HG03571 (cell line): ENCODE measurements around the gene GJD2.

Source experiments
- ATAC-seq: cut with Tn5 transposase; IDR thresholded peaks from one replicate; pipeline ENCODE4 v1.9.1; 2021; ENCODE audit not compliant: unreplicated experiment

The GJD2 gene

DNA sequence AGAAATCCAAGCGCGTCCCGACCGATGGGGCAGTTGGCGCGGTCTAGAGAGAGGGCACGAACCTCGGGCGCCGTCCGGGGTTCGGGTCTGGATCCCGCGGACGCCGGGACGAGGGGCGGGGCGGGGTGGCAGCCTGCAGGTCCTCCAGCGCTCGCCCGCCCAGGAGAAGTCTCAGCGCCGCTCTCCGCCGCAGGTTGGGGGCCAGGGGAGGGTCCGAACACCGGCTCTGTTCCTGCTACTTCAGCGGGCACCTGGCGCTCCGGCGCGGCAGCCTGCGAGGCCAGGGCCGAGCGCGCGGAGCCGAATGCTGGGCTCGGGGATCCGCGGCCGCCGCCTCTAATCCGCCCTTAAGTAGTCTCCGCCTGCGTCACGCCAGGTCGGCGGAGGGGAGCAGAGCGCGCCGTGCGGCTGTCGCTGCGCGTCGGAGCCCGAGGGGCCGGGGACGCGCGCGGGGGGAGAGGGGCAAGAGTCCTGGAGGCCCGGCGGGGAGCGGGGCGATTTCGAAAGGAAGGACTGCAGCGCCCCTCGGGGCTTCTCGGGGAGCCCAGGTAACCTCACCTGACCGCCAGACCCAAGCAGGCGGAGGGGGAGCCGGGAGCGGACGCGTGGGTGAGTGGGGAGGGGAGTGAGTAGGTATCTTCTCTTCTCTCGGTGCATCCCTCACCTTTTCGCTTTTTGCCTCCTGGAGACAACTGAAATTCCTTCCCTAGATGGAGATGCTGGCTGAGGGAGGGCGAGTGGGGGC lies at the start of gene GJD2:
Gene GJD2 (minus strand): TSS at position 325 of the 745 bp plus-strand sequence. CDS start 510 bp downstream, outside the sequence.
- ATAC-seq, result no peak

DNA sequence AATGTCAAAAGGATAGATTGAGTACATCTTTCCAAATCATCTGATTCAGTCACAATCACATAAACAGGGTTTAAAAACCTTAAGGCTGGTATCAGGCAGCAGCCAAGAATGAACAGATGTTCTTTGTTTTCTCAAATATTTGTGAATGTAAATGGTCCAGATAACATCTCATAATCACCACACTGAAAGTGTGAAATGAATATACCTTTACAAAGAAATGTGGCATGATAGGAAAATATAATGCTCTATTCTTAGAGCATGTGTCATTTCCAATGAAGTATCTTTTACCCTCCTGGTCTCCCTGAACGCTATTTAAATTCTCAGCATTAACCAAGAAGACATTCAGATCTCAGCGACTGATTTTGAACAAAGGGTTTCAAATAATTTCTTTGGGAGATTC lies 49.3 kb upstream of the GJD2 start:
- no peak for ATAC-seq

DNA sequence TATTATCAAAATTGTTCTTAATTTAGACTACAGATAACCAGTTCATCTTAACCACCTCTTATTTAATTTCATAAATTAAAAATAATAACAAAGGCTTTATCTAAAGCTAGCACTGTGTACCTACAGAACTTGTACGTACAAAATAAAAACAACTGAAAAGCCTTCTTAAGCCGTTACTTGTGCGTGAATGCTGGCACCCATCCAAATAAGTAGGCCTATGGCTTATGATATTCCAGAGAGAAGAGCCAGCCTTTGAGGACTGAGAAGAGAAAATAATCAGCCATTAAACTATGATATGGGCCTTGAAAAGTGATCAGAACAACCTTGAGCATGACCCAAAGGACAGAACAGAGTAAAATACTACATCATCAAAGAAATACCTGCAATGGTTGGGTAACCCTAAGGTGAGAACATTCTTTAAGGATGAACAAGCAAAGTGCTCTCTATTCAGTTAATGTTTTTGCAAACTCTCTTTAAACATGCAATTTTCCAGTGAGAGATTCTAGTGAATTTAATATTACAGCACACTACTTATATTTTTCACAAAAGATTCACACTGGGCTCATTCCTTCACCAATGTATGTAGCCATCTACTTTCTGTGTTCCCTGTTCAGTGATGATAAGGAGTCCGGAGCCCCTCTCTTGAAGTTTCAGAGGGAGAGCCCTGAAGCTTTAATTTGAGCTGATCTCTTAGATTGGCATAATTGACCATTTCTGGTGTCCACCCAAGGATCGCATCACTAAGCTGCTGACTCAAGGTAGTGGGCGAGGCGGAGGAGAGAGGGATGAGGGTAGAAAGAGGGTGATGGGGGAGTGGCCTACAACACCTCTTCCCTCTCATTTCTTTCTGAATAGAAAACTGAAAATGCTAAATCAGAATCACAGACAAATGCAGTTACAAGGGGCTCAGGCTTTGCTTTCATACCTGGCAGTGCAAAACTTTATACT lies 48.3 kb upstream of the GJD2 start:
- no peak for ATAC-seq

DNA sequence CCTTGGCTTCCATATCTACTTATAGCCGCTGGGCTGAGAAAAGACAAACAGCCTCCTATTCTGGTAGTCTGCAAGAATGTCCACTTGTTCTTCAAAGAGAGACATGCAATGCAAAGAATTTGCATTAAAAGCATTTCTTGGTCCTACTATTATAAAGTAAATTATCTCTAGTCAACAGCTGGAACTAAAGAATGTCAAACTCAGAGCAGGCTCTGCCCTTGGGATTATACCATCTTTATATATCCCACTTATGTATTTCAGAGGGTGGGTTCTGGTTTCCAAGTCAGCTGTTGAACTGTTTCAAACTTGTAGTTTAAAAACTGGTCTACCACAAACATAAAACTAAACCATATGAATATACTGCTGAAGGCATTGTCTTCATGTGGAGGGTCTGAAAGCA lies 47.6 kb upstream of the GJD2 start:
- ATAC-seq, result no peak

DNA sequence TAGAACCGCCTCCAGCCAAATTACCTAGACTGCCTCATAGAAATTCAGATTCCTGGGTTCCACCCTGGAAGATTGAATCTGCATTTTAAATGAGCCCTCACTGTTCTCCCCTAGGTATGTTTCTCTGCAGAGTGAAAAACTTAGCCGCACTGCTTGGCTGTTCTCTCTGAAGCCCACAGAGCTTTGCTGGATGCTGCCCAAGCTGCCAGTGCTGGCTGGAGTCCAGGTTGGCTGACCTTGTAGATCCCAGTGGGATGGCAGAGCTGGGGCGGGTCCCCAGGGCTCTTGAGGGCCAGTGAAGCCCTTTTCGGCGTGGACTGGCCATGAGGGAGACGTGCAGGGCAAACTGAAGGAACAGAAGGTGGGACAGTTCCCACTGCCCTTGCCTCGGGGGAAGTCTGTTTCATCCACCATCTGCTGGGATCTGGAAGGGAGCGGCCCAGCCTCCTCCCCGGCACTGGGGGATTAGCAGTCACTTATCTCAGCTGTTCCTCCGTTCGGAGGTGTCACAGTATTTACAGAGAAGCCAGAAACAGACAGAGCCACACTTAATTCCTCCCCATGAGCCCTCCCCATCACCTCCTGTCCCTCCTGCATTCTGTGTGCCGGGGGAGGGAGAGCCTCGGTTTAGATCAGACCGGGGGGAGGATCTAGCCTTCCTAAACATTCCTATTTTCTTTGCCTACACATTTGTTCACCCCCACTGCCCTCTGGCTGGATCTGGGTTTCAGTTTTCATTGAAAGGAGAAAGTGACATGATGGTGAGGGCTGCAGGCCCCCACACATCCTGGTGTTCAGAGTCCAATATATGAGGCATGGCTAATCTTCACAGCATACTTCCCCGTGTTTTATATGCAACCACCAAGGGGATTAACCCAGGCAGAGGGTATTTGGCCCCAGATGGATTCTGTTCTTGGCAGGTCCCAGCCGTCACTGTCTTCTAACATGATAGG lies 44.6 kb upstream of the GJD2 start:
- ATAC-seq, result no peak

DNA sequence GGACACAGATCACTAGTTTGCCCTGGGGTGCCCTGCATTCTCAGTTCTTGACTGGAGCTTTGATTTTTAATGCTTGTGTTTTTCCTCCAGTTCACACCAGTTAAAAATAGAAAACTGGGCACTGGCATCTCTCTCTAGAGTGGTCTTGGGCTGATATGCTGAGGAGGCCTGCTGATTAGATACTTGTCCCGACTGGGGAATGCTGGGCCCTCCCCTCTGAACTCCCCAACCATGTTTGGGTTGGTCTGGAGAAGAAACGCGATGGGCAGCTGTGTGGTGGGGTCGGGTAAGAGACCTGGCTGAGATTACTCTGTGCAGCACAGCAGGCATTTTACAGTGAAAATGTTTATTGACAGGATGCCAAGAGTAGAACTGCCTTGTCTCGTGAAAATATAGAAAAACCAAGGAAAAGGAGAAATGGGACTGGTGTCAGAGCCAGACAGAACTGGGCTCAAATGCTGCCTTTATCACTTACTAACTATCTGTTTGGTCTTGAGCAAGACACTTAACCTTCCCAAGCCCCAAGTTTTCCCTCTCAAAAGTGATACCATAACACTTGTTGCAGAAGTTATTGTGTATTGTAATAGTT lies 42.1 kb upstream of the GJD2 start:
- ATAC-seq, result no peak

DNA sequence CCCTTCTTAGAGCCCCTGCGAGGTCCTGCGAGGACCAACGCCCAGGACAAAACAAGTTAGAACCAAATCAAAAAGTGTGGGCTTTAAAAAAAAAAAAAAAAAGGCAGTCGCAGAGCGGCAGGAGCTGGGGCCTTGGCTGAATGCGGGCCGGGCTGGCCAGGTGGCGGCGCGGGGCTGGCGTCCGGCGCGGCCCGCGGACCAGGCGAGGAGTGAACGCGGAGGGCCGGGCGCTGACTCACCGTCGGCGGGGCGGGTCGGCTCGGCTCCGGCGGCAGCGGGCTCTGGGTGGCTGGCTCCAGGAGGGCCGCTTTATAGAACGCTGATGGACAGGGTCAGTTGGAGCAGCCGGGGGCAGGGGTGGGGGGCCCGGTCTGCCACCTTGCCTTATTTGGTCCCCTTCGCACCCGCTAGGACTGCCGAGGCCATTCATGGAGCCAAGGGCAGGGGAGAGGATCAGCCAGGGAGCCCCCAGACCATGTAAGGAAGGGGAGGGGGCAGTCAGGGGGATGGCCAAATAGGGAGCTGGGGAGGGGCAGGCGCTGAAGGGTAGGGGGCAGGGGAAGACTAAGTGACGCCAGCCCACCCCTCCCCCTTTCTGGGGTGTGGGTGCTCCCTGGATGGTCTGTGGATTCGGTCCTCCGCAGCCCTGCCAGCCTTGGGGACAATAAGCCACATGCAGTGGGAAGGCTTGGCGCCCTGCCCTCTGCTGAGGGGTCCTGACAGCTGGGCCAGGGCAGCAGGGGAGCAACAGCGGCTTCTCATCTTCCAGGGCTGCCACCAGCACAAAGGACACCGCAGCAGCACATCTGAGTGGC lies 40.7 kb upstream of the GJD2 start, which contains the start of gene ACTC1:
Gene ACTC1 (minus strand): TSS at position 283 of the 815 bp plus-strand sequence. CDS start 741 bp downstream, outside the sequence.
- ATAC-seq, result no peak

DNA sequence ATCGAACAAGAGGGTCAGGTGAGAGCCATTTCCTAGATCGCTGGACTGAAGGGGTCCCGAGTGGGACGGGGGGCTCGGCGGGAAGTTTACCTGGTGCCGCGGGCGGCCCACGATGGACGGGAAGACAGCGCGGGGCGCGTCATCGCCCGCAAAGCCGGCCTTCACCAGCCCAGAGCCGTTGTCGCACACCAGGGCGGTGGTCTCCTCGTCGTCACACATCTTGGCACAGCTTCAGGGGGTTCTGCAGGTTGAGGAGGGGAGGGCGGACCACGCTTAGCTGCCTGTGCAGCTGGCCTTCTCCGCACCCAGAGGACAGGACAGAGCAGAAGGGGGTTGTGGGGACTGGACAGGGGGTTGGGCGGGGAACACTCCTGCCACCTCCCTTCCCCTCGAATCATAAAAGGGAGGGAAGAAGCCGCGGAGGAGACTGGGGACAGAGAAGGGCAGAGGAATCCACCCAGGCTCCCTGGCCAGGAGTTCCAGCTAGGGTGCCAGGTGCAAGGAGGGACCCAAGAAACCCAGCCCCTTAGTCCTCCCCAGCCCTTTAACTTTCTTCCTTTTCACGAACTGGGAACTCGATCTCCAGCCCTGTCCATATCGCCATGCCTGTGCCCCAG lies 39.9 kb upstream of the GJD2 start:
- no peak for ATAC-seq

DNA sequence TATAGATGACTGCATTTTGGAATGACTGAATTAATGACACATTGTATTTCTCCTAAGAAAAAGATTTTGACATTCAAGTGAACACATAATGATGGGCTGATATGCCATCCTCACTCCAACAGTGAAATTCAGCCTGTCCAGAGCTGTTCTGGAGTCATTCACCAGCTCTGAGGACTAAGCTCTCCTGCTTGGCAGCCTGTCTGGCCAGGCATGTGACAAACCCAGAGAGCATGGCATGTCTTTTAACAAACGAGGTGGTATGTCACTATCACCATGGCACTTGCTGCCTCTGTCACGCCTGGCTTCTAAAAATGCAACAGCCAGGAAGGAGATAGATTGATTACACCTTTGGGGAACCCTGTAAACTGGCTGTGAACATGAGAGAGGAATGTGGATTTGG lies 39.1 kb upstream of the GJD2 start:
- ATAC-seq, result no peak

DNA sequence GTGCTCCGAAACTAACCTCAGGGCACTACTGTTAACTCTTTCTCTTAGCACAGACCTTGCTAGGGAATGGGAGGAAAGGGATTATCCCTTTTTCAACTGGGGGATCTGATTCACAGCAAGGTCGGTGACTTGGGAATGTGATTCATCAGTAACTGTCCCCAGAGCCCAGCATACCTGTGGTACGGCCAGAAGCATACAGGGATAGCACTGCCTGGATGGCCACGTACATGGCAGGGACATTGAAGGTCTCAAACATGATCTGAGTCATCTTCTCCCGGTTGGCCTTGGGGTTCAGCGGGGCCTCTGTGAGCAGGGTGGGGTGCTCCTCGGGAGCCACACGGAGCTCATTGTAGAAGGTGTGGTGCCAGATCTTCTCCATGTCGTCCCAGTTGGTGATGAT lies 38.3 kb upstream of the GJD2 start:
- no peak for ATAC-seq

DNA sequence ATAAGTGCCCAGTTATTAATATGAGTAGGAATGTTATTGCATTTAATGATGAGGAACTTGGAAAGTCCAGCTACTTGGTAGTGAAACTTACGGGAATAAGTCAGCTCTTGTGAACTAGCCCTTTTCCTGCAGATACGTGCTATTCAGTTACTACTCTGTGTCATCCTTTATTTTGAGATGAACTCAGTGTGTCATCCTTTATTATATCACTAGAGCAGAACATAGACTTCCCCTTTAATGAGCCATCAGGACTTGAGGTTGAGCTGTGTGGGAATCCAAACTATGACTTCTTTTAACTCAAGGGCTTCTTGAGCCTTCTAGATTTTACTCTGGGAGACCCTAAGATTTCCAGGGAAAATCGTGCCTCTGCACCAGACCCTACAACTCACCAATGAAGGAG lies 36.9 kb upstream of the GJD2 start:
- ATAC-seq, result no peak

DNA sequence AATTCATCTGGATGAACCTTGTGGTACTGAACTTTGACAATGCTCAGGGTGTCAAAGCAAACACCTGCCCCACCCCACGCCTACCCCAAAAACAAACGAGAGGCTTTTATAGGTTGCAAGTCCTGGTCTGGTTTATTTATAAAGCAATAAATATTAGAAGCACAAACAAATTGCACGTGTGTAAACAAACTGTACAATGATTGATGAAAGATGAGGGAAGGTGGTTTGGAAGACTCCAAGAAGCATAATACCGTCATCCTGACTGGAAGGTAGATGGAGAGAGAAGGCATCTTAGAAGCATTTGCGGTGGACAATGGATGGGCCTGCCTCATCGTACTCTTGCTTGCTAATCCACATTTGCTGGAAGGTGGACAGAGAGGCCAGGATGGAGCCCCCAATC lies 35.3 kb upstream of the GJD2 start:
- no peak for ATAC-seq

DNA sequence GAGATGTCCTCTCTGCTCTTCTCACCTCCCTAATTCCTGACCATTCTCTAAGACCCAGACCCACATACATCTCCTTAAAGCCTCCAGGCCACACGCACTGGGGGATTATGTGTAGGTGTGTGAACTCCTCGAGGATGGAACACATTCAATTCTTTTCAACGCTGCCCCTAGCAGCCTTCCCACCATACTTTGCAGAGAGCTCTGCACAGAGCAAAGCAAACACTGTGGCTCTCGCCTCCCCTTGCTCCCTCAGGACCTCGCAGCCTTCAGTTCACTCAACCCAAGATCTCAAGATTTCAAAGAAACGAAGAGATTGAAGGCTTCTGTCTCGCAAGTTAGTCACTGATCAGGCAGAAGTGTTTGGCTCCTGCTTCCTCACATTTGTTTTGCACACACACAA lies 34.5 kb upstream of the GJD2 start:
- ATAC-seq, result no peak

DNA sequence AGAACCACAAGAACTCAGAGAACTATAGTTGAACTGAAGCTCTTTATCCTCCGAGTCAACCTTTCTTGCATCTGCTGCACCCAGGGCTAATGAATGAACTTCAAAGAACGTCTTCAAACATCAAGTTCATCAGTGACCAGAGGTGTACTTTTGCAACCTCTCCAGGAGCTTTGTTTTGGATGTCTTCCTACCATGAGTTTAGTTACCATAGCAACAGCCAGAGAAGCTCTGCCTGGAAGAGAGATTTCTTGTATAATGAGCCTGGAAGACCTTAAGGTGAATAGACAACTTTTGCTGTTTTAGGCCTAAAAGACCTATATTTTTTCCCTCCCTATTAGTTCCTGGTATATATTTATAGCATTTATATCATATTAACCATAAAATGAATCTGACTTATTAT lies 31.4 kb upstream of the GJD2 start:
- no peak for ATAC-seq

DNA sequence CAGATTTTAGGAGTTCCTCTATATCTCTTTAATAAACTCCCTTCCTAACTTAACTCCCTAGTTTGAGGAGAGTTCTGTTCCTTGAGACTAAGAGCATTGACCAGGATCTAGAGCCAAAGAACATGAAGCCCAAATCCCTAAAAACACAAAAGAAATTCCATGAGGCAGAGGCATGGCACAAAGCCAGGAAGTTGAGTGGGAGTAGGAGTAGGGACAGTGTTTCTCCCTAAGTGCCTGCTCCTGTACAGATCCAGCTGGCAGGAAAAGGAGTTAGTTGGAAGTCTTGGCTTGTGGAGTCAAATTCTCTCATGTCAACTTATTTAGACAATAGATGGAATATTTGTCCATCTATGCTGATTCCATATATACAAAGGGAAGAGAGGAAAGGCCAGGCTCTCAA lies 29.2 kb upstream of the GJD2 start:
- no peak for ATAC-seq

DNA sequence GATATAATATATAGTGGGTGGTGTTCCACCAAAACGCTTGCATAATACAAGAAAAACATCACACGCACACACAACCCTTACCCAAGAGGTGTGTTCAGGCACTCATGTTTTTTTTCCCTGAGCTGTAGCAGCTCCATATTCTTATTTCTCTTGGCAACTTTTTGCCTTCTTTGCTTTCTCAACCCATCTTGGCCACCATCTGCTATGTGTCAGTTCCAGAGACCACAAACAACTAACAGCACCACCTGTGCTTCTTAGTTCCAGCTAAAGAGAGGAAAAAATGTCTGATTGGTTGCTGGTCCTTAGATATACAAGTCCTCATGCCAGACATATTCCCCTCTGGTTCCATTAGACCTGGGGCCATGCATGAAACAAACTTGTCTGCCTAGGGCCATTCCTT lies 28.6 kb upstream of the GJD2 start:
- ATAC-seq, result no peak

DNA sequence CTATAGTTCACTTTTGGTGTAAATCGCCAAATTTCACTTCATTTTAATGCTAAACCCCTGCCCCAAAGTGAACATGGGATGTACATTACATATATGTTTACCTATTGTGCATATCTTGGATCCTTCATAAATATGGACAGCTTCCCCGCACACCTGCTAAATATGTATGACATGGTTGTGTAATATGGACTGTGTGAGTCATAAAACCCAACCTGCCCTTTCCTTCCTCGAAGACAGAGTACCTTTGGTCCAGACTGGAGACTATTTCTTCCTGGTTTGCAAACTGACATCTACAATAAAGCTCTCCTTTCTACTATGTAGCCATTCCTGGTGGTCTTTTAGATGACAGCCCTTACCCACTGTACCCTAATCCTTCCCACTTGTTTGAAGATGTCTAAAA lies 28.1 kb upstream of the GJD2 start:
- no peak for ATAC-seq

DNA sequence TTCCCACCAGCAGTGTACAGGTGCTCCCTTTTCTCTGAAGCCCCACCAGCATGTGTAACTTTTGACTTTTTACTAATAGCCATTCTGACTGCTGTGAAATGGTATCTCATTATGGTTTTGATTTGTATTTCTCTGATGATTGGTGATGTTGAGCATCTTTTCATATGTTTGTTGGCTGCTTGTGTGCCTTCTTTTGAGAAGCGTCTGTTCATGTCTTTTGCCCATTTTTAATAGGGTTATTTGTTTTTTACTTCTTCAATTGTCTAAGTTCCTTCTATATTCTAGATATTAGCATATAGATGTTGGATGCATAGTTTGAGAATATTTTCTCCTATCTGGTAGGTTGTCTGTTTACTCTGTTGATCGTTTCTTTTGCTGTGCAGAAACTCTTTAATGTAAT lies 25.9 kb upstream of the GJD2 start:
- no peak for ATAC-seq

DNA sequence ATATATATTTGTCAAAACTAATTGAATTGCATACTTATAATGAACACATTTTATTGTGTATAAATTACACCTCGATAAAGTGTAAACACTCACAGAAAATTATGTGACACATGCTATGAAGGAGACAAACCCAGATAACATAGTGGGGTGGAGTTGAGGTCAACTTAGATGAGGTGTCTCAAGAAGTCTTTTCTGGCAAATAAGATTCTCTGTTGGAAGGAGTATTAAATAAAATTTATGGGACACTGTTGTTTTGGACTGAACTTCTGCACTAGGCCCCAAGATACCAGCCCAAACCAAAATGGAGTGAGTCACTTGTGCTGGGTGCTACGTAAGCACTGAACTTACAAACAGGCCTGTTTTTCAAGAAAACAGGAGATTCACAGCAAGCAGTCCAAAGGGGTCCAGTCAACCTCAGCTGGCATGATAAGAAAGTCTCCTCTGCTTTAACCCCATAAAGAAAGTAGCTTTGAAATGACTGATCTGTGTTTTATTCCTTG lies 21.9 kb upstream of the GJD2 start:
- no peak for ATAC-seq
